HG02798 (cell line): Measurements from ENCODE around the gene DCC.
A peak's percentile ranks its signal among the peaks of the same experiment; 100 is the strongest.
"Not testable (repeated sequence)": the region's sequence is repeated elsewhere in the genome, so short reads cannot be mapped to it uniquely, and the experiment has no call there.

Experiments used
- ATAC-seq: cut with Tn5 transposase; IDR thresholded peaks from one replicate; pipeline ENCODE4 v1.9.1; 2021; ENCODE audit warnings: mild to moderate bottlenecking; ENCODE audit not compliant: unreplicated experiment, poor library complexity

The DCC gene

DNA sequence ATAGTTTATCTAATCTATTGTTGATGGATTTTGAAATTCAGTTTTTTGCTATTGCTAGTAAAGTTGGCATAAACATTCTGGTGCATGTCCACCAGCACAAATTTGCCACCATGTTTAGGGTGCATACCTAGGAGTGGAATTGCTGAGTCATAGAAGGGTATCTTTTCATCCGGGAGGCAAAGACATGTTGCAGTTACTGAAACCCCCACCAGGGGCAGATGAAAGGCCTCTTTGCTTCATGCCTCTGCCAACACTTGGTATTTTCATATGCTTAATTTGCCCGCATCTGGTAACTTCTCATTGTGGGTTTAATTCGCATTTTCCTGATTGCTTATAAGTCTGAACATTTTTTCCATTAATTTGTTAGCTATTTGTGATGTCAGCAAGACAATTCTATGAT lies 8.2 kb downstream of the DCC start:
- ATAC-seq: no peak

DNA sequence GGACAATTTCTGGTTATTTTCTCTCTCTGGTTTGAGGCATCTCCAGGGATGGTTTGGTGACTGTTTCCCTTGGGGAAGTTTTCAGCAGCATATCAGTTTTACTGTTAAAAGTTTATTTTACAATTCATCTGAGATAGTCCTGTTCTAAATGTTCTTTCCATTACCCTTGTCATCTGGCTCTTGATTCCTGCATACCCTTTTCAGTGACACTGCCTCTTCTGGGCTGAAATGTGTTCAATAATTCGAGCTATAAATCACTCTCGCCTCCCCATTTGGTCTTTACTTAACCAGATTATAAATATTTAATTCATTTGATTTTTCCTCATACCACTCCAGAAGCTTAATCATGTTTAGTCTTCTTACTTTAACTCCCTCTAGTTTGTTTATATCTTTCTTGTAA lies 9.5 kb downstream of the DCC start:
- ATAC-seq: no peak

GRCh38 chr18:52352920-52353319 lies 12.9 kb downstream of the DCC start:
- ATAC-seq: no peak

GRCh38 chr18:52353589-52353988 lies 13.6 kb downstream of the DCC start:
- no peak for ATAC-seq

- ATAC-seq: no peak
Measured at GRCh38 chr18:52363861-52364260, 23.9 kb downstream of the DCC start.

- not testable (repeated sequence) for ATAC-seq
Measured at GRCh38 chr18:52366851-52367250, 26.9 kb downstream of the DCC start.

GRCh38 chr18:52367953-52368742 lies 28.2 kb downstream of the DCC start:
- peak; percentile 45 for ATAC-seq

DNA sequence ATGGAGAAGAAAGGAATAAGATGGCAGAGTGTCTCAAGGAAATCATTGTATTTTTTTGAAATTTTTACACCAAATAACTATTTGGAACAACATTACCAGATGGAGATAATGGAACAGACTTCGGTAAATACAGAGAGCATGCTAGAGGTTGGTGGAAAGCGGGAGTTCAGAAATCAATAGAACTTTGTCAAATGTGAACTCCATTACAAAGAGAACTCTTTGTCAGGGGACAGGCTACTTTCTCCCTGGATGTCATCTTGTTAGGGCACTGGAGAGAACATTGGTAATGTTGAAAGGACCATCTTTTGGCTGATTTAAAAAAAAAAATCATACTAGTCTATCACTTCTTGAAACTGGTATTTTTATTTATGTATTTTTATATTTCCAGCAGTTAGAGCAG lies 30.8 kb downstream of the DCC start:
- ATAC-seq: no peak

GRCh38 chr18:52376104-52376503 lies 36.1 kb downstream of the DCC start:
- no peak for ATAC-seq

- ATAC-seq: no peak
Measured at GRCh38 chr18:52377094-52377493, 37.1 kb downstream of the DCC start.

DNA sequence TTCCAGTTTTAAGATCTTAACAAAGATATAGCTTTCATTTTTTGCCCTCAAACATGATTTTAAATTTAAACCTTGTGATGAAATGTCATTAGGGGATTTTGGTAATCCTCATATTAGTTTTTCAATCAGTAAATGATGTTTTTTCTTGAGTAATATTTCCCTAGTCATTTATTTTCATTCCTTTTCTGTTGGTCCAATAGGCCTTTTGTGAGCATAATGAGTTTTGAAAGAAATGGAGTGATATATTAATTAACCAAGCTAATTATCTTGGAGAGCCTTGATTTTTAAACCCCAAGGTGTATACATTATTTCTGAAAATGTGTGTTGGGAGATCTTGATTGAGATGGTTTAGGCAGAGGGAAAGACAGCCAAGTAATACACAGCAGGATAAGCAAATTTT lies 46.3 kb downstream of the DCC start:
- ATAC-seq: no peak

DNA sequence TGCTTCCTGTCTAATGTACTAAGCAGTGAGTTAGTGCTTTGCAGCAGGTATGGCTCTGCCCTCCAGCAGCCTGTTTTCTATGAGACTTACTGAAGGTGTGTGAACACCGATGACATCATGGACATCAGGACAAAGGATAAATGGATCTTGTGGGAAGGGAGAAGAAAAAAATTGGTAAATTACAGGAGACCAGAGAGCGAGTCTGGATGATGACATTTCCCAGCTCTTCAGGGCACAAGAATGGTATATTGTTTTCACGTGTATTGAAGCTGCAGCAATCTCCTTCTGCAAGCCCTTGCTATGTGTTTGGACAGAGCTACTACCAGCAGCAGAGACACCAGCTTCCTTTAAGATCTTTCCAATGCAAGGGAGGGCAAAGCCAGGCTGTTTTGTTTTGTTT lies 47.2 kb downstream of the DCC start:
- no peak for ATAC-seq

DNA sequence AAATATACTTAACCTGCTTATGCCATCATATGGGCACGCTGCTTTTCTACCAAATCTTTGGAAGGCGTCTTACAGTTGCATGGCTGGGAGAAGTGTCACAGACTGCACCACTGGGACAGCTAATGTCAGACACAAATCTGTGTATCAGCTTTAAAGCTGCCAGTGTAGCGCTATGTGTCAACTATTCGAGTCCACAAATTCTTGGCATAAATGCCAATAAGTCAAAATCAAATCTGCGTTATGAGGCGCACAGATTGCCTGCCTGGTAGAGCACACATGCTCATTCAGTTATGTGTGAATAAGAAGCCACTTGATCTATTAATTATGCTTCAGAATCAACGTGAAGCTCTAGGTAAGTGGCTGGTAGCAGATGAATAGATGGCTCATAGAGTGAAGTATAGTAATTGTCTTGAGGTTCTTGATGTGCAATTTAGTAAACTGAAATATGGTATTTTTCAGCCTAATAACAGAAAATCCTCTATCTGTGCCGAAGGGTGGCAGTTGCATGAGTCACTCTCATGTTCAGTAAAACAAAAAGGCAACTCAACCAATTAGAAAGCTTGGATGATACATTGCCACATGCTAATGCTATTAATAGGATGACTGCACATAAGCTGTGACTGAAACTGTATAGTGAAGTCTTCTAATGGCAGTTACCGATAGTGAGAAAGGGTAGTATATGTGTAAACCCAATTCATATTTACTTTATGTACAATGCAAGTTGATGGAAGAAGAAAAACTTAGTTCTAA lies 52.0 kb downstream of the DCC start:
- peak; percentile 57 for ATAC-seq

GRCh38 chr18:52394602-52395001 lies 54.6 kb downstream of the DCC start:
- peak; percentile 44 for ATAC-seq

GRCh38 chr18:52395146-52395852 lies 55.3 kb downstream of the DCC start:
- peak; percentile 72 for ATAC-seq

DNA sequence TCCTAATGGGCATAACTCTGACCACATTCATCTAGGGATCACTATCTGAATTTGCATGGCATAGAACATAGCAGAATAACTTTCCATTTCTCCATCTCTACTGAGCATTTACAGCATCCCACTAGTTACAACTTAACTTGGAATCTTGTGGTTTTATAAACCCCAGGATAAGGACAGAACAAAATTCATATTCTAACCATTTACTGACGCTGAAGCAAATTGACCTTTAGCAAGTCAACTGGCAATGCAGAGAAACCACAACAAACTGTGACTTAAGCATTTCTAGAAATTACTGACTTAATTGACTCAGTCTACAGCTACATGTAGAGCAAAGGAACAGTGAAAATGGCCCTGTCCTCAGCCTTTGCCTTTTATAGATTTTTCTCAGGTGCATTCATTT lies 61.2 kb downstream of the DCC start:
- no peak for ATAC-seq

DNA sequence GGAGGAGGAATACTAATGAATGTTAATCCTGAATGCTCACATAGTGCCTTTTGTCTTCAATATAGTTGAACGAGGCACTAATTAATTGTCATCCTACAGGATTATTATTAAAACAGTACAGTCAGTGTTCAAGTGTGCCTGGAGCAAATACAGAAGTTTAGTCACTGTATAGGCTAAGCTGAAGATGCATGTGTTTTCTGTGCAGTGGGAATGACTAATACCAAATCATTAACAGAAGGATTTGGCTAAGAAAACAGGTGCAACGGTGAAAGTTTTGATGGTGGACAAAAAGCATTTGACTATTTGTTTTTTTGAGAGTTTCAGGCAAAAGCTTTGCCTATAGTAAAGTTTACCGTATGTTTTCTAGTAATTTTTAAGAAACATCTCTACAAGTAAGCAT lies 62.8 kb downstream of the DCC start:
- no peak for ATAC-seq

- ATAC-seq: no peak
Measured at GRCh38 chr18:52403291-52404021, 63.5 kb downstream of the DCC start.

DNA sequence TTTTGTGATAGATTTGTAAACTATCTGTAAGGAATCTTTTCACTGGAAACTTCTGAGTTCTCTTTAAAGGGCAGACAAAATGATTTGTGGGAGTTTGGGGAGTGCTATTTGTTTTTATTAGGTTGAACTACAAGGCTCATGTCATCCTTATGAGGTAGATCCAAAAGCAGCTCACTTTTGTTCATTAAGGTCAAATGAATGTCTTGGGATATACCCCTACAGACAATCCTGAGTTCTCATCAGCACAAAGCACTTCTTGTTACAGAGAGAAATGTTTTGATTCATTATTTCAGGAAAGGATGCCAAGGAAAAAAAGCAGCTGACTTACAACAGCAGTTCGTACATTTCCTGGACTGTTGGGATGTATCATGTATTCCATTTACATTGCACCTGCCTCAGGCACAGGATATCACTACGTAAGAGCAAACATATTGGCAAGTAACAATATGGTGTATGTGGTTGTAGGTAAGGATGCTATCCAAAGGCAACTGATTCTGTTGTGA lies 68.9 kb downstream of the DCC start:
- ATAC-seq: no peak

DNA sequence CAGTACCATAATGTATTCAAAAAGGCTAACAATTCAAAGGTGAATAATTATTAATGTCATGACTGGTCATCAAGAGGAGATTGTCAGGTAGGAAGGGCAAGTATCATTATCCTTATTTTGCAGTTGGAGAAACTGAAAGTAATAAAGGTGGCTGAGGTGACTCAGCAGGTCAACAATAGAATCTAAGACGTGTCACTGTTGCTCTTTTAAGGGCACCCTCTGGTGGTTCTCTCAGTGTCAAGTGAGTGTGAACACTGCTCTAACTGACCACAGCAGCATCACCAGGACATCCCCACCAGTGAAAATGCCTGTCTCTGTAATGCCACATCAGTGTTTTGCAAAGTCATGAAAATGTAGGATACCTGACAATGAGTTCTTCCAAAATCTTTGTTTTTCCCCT lies 69.7 kb downstream of the DCC start:
- ATAC-seq: peak; percentile 100
